Mucosa of stomach (tissue), 1 donor: ENCODE results near the gene NTHL1.

Experiments used
- H3K27me3 ChIP-seq: one replicate; pipeline ENCODE4 v1.7.0; 2013; ENCODE audit warnings: mild to moderate bottlenecking, low read length; ENCODE audit not compliant: control insufficient read depth, insufficient read depth
- H3K36me3 ChIP-seq: one replicate; pipeline ENCODE4 v1.7.0; 2013; ENCODE audit warnings: low read length; ENCODE audit not compliant: control insufficient read depth, insufficient read depth
- H3K4me1 ChIP-seq: one replicate; pipeline ENCODE4 v1.7.0; 2013; ENCODE audit warnings: mild to moderate bottlenecking, low read length; ENCODE audit not compliant: control insufficient read depth, insufficient read depth
- H3K4me3 ChIP-seq: one replicate; pipeline ENCODE4 v1.7.0; 2013; ENCODE audit warnings: low read length
- H3K9ac ChIP-seq: one replicate; pipeline ENCODE4 v1.7.0; 2013; ENCODE audit warnings: mild to moderate bottlenecking, low read length, moderate library complexity
- H3K9me3 ChIP-seq: one replicate; pipeline ENCODE4 v1.7.0; 2013; ENCODE audit warnings: mild to moderate bottlenecking, low read length, moderate library complexity; ENCODE audit not compliant: control insufficient read depth
- donor health status: Pancreatic carcinoma.

The NTHL1 gene

GRCh38 chr16:1997494-1998359, 49.9 kb downstream of the NTHL1 start:
- Histone ChIP-seq H3K27me3 (no peaks in the 10 kb centered on the region), H3K9me3 (no peaks in the 10 kb centered on the region), H3K9ac (no peak overlapping the region), H3K4me1 (no peaks in the 10 kb centered on the region), H3K4me3 (no peak overlapping the region), H3K36me3 (no peaks in the 10 kb centered on the region)

- Histone ChIP-seq H3K4me3 (no peak overlapping the region), H3K27me3 (peaks cover 25% of the 10 kb centered on the region), H3K9me3 (no peaks in the 10 kb centered on the region), H3K36me3 (no peaks in the 10 kb centered on the region), H3K9ac (no peak overlapping the region), H3K4me1 (peaks cover 25% of the 10 kb centered on the region)
Measured at GRCh38 chr16:1993731-1994131, 53.9 kb downstream of the NTHL1 start.

- Histone ChIP-seq H3K9me3 (no peaks in the 10 kb centered on the region), H3K36me3 (no peaks in the 10 kb centered on the region), H3K4me3 (no peak overlapping the region), H3K27me3 (peaks cover 34% of the 10 kb centered on the region), H3K9ac (no peak overlapping the region), H3K4me1 (peaks cover 25% of the 10 kb centered on the region)
Measured at GRCh38 chr16:1992704-1993317, 54.8 kb downstream of the NTHL1 start.

DNA sequence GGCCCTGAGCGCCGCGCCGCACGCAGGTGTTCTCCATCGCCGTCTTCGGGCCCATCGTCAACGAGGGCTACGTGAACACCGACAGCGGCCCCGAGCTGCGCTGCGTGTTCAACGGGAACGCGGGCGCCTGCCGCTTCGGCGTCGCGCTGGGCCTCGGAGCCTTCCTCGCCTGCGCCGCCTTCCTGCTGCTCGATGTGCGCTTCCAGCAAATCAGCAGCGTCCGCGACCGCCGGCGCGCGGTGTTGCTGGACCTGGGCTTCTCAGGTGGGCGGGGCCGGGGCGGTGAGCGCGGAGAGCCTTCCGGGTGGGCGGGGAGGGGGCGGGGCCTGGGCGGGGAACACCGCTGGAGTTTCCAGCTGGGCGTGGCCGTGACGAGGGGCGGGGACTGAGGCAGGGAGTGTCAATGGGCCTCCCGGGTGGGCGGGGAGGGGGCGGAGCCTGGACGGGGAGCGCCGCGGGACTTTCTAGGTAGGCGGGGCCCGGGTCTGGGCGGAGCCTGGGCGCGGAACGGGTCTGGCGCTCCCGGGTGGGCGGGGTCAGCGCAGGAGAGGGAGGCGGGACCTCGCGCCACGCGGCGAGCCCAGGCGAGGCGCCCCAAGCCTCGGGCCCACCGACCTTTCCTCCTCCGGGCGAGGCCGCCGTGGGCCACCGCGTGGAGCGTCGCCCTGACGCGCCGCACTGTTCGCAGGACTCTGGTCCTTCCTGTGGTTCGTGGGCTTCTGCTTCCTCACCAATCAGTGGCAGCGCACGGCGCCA, 55.5 kb downstream of the NTHL1 start:
- peaks cover 25% of the 10 kb centered on the region for H3K4me1 ChIP-seq
- no peaks in the 10 kb centered on the region for H3K9me3 ChIP-seq
- no peak overlapping the region for H3K4me3 ChIP-seq
- H3K36me3 ChIP-seq, result no peaks in the 10 kb centered on the region
- peaks cover 35% of the 10 kb centered on the region for H3K27me3 ChIP-seq
- no peak overlapping the region for H3K9ac ChIP-seq

DNA sequence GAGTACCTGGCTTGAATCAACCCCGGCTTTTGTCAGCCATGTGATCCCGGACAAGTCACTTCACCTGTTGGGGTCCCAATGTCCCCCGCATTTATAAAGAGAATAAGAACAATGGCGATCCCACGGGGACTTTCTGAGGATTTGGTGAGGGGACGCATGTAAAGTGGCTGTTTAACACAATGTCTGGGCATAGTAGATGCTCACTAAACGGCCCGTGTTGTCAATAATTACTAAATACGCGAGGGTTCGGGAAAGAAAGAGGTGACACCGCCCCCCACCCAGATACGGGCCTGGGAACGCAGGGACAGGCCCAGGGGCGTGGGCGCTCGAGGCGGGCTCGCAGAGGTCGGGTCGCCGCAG, 56.1 kb downstream of the NTHL1 start:
- H3K27me3 ChIP-seq, result peaks cover 35% of the 10 kb centered on the region
- peaks cover 25% of the 10 kb centered on the region for H3K4me1 ChIP-seq
- no peak overlapping the region for H3K9ac ChIP-seq
- no peaks in the 10 kb centered on the region for H3K9me3 ChIP-seq
- H3K4me3 ChIP-seq, result no peak overlapping the region
- no peaks in the 10 kb centered on the region for H3K36me3 ChIP-seq

DNA sequence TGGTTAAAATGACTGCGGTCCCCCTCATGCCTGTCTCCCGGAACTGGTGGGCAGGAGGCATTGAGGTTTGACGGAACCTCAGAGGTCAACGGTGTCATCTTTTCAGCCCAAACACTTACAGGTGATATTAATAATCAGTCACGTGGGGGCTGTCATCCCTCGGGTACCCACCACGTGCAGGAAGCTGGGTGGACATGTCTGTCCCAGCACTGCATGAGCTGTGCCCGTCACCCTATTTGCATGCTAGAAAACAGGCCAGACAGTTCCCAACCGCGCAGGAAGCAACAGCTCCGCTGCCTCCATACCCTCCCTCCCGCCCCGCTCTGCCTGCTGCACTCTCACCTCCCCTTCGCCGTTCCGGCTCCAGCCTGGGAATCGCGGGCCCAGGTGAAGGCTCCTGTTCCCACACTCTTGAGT, 56.5 kb downstream of the NTHL1 start:
- H3K4me3 ChIP-seq, result no peak overlapping the region
- H3K9me3 ChIP-seq, result no peaks in the 10 kb centered on the region
- peaks cover 37% of the 10 kb centered on the region for H3K27me3 ChIP-seq
- H3K36me3 ChIP-seq, result no peaks in the 10 kb centered on the region
- H3K4me1 ChIP-seq, result peaks cover 25% of the 10 kb centered on the region
- H3K9ac ChIP-seq, result no peak overlapping the region

- Histone ChIP-seq H3K27me3 (peaks cover 39% of the 10 kb centered on the region), H3K4me1 (peaks cover 31% of the 10 kb centered on the region), H3K9me3 (no peaks in the 10 kb centered on the region), H3K4me3 (no peak overlapping the region), H3K9ac (peak overlapping the region; percentile 33), H3K36me3 (no peaks in the 10 kb centered on the region)
Measured at GRCh38 chr16:1990351-1991134, 57.1 kb downstream of the NTHL1 start.

- Histone ChIP-seq H3K4me1 (peaks cover 36% of the 10 kb centered on the region), H3K27me3 (peaks cover 39% of the 10 kb centered on the region), H3K4me3 (no peak overlapping the region), H3K9ac (no peak overlapping the region), H3K9me3 (no peaks in the 10 kb centered on the region), H3K36me3 (no peaks in the 10 kb centered on the region)
Measured at GRCh38 chr16:1990101-1990350, 57.6 kb downstream of the NTHL1 start.
